ENCODE data around the gene PLGLB1.
"Not testable (repeated sequence)": the region's sequence is repeated elsewhere in the genome, so short reads cannot be mapped to it uniquely, and the experiment has no call there.

PLGLB1 gene

DNA sequence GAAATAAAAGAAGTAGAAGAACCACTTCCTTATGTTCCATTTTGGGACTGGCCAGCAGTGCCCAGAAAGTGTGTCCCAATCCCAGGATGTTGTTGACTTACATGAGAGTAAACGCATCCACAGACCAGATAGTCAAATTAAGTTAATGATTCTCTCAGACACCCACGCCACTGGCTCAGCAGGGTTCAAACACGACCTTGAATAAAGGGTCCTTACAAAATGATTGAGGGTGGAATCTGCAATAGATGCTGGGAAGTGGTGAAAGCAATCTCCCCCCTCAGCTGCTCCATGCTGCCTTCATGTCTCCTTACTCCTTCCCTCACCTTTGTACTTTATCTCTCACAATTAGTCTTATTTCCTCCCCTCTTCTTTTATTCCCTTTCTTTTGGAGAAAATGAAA is at the start of gene PLGLB1:
PLGLB1 (minus strand) TSS at position 101 of the 400 bp plus-strand sequence; CDS start at position 40, 61 bp downstream.
- DNase-seq, result not testable (repeated sequence)

DNA sequence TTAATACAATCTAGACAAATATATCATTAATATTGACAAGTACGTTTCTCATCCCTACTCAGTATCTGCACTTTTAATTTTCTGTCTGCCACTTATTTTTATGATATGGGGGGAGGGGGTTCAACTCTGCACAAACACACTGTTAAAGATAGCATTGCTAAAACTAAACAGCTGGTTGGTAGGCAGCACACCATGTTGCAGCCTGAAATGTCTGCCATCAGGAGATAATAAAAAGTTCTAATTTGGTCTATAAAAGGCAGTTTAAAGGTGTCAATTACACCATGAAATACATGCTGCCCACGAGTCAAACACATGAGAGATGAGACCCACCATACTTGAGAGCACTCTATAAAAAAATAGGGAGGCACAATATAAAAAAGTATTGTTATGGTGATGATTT is 42.7 kb upstream of the PLGLB1 start:
- not testable (repeated sequence) for DNase-seq

DNA sequence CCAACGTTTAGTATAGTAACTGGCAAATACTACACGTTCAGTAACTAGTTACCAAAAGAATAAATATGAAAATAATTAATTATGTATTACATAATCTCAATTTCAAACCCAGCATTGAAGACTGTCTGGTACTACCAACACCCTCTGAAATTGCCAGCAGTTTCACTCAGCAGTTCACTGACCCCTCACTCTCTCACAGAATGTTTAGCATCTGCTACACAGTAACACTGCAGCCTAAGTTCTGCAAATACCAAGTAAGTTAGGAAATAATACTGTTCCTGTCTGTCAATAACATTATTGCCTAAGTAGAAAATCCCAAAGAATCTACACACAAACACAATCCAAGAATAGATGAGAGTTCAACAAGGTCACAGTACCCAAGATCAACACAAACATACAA is 41.8 kb upstream of the PLGLB1 start:
- not testable (repeated sequence) for DNase-seq

DNA sequence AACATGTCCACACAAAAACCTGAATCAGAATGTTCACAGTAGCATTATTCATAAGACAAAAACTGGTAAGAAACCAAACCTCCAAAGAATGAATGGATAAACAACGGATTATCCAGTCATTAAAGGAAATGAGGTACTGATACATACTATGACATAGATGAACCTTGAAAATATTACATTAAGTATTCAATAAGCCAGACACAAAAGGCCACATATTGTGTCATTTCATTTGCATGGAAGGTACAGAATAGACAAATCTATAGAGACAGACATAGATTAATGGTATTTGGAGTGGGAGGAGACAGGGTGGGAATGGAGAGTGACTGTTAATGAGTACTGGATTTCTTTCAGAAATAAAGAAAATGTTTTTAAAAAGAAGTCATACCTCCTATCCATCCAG is 39.9 kb upstream of the PLGLB1 start:
- DNase-seq, result not testable (repeated sequence)

DNA sequence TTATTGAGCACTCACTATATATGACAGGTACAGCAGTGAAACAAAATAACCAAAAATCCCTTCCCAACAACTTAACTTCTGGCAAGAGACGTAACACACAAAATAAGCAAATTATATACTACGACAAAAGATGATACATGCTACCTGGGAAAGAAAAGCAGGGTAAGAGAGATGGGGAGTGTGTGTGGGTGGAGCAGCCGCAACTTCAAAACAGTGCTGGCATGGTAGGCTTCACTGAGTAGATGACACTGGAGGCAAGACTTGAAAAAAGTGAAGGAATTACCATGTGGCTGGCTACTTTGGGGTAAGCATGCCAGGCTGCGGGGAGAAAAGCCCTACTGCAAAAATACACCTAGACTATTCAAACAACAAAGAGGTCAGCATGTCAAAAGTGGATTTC is 36.0 kb upstream of the PLGLB1 start:
- not testable (repeated sequence) for DNase-seq

DNA sequence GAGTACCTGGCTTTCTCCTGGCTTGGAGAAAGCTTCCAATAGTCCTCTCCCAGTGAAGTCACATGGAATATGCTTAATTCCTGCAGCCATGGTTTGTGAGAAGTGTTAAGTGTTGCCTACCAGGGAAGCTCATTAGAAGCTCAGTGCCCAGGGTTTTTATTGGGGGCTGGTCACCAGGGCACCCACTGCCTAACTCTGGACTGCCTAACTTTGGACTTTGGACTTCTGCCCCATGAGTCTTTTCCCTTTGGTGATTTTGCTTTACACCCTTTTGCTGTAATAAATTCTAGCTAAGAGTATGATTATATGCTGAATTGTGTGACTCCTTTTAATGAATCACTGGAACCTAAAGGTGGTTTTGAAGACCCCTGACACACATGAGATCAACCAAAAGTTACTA is 35.2 kb upstream of the PLGLB1 start:
- DNase-seq, result not testable (repeated sequence)

DNA sequence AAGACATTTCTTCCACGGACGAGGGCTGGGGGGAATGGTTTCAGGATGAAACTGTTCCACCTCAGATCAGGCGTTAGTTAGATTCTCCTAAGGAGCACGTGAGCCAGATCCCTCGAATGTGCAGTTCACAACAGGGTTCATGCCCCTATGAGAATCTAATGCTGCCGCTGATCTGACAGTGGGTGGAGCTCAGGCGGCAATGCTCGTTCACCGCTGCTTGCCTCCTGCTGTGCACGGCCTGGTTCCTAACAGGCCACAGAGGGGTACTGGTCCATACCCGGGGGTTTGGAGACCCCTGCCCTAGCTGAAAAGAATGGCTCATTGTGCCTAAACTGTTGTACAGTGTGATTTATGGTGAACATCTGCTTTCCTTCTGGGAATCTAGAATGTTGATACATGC is 34.8 kb upstream of the PLGLB1 start:
- not testable (repeated sequence) for DNase-seq

DNA sequence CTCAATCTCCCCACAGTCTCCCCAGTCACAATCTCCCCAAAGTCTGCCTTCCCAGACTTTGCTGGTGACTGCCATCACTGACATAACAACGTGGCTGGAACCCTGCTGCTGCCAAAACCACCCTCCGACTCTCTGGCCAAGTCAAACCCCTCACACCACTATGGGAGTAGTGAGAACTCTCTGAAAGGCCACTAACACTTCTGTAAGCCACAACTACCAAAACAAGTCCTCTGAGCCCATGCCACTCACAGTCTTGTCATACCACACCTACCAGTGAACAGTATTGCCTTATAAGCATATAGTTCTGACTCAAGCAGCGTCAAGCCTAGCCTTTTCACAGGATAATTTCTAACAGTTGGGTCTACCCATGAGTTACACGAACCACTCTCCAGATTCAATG is 32.7 kb upstream of the PLGLB1 start:
- DNase-seq, result not testable (repeated sequence)

DNA sequence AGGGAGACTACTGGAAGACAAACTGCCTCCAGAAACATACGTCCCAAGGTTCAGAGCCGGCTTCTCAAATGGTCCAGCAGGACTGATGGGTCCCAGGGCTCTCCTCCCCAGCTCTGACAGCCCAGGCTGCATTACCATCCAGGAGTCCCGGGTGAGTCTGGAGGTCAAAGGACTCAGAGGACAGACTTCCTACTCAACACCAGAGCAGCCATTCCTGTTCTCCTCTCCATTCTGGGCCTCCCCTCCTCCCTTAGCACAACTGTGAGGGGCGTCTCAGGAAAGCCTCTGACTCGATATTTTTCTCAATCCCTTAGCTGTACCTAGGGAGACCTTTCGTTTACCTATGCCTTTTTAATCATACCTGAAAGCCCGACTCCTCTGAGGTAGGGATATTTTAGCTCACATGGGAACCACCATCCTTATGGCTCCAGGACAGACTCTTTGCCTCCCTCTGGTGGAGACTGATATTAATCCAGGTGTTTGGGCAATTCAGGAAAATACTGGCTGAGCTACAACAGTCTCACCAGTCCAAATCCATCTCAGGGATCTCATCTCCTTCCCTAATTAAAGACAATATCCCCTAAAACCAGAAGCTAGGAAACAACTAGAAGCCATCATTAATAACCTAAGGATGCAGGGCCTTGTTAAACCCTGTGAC is 19.8 kb upstream of the PLGLB1 start:
- peak in 1 of 2 experiments; percentile 11 for DNase-seq

DNA sequence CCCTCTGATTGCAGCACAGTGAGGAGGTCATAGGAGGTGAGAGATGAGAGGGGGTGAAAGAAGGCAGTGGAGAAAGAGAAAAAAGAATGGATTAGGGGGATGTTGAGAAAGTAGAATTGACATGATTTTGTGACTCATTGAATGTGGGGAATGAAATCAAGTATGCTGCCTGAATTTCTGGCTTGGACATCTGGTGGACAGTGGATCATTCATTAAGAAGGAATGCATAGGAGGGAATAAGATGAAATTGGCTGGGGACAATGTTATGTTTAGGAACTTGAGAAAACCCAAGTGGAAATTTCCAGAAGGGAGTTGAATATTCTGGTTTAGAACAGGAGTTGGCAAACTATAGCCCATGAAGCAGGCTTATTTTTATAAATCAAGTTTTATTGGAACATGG is 7.0 kb upstream of the PLGLB1 start:
- DNase-seq, result not testable (repeated sequence)

DNA sequence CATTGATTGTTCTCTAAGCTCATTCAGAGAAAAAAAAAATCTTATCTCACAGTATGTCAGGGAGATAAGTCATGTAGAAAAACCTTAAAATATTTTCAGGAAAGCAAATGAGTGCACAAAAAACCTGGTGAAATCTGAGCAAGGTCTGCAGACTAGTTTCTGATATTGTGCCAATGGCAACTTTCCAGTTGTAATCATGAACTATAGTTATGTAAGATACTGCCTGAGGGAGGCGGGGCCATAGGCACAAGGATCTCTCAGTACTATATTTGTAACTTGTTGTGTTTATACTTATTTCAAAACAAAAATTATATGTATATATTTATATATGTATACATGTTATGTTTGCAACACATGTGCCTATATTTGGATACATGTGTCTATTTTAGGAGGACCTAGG is 5.2 kb upstream of the PLGLB1 start:
- DNase-seq, result not testable (repeated sequence)

DNA sequence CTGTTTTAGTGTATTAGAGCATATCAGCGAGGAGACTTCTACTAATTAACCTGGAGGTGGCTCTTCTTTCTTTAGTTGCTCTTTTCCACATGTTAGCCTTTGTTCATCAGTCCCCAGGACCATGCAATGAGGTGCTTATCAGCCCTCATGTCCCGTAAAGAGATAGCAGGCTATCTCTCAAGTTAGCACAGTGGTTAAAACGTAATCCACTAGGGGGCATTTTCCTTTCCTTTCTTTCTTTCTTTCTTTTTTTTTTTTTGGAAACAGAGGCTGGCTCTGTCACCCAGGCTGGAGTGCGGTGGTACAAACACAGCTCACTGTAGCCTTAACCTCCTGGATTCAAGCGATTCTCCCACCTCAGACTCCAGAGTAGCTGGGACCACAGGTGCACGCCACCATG is 4.3 kb upstream of the PLGLB1 start:
- not testable (repeated sequence) for DNase-seq

DNA sequence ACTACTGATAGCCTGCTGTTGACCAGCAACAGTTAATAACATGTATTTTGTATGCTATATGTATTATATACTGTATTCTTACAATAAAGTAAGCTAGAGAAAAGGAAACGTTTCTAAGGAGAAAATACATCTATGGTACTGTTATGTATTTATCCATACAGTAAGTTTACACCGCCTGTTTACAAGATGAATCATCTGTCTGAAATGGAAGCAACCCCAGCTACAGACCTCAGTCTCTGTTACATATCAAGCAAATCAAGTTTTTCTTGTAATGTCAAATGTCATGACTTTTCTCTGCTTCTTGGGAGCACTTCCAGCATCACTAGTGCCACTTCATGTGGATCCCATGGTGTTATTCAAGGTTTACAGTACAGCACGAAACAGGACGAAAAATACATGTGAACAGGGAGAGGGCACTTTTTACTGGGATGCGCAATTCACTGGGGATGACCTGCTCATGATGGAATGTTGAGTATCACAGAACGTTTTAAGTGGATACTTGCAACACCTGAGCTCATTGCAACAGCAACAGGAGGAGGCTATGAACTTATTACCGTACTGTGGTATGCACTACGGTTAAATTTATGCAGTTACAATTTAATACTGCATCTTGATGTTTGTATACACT is 2.5 kb upstream of the PLGLB1 start:
- DNase-seq, result not testable (repeated sequence)

DNA sequence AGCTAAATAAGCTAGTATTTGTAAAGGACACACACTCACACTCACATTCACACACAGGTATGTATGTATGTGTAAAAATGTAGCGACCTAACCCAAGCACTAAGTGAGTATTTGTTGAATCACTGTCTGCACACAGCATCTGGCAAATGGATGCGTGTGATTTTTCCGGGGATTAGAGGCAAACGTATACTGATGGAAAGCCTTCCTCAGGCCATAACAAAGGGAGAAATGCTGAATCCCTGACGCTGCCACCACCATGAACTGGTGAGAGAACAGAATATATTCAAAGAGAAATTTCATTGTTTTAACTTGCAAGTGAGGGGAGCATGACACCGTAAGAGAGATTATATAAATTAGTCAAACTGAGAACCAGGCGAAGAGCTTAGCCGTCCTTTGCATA is 601 bp downstream of the PLGLB1 start:
- DNase-seq, result not testable (repeated sequence)

DNA sequence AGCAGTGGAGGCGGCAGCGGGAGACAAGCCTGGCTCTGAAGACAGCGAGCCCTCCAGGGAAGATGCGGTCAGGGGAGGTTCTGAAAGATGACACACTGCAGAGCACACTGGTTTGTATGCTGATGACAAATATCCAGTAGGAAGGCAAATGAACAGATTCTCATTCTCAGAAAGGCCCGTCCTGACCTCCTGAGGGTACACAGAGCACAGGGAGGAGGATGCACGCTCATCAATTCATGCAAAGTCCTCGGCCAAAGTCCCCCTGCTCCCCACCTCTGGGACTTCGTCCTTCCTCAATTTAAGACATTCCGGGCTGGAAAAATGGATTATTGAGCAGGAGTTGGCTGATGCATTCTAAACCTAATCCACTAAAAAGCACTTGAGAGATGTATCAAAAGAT is 2.6 kb downstream of the PLGLB1 start:
- not testable (repeated sequence) for DNase-seq

DNA sequence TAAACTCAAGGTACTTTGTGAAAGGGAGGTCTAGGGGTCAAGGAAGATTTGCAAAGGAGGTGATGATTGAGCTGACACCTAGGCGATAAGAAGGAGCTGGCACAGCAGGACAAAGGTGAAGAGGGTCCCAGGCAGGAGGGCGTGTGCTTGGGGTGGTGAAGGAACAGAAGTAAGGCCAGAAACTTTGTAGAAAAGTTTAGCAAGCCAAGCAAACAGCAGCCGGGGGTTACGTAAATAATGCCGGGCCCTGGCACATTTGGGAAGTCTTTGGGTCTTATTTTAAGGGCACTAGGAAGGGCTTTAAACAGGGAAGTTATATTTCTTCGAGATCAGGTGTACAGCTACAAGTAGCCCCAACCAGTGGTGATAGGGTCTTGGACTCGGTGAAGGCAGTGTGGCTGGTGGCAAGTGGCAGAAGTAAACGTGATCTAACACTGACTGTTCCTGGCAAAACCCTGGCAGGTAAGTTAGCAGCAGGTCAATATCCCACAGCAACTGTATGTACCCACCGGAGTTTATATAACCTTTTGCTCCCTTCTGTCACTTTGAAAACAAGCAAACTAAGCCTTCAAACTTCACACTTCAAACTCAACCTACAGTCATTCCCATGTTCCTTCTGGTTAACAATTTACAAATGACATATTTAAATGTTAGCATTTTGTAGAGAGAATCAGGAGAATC is 7.0 kb downstream of the PLGLB1 start:
- DNase-seq, result not testable (repeated sequence)

DNA sequence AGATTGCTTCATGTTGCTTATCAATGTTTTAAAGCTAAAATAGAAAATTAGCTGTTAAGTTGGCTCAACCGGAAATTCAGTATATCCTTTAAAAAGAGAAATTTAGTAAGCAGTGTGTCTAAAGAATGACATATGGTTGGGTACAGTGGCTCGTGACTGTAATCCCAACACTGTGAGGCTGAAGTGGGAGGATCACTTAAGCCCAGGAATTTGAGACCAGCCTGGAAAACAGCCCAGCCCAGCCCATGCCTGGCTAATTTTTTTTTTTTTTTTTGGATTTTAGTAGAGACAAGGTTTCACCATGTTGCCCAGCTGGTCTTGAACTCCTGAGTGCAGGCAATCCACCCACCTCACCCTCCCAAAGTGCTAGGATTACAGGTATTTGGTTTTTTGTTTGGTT is 17.2 kb downstream of the PLGLB1 start:
- DNase-seq, result not testable (repeated sequence)

All from activated CD4-positive, alpha-beta T cell treated with anti-CD3 and anti-CD28 coated beads, Interleukin-2, amount 50 U/mL, for 48 hours (primary cell).